HCT116 (cell line): ENCODE data around the gene SPOP. TPM values are rescaled to one million over a fixed set of nuclear protein-coding genes. Genes with fewer than 3 reads are reported as not detected.

Experiments
- ATAC-seq: fragments of 200-7000 bp; cut with Tn5 transposase; 2 replicates; pipeline ENCODE4 v1.9.1; 2020; ENCODE audit warnings: mild to moderate bottlenecking, moderate library complexity
- BruUV-seq: library from RNA; stranded (reverse); fragments of 400-500 nt; replicated peaks from 2 replicates; lab custom pipeline; 2021; lab: Mats Ljungman, UMichigan
- CTCF ChIA-PET: fragments of 300-600 bp; sonication (Branson Sonifier 250); formaldehyde crosslinking; loops from one replicate; lab custom pipeline; 2021; ENCODE audit warnings: antibody characterized with exemption; lab: Charles Lee
- POLR2A ChIA-PET: fragments of 300-600, 350-600 bp; sonication (Branson Sonifier 250); formaldehyde crosslinking; loops from one replicate; lab custom pipeline; 2021; ENCODE audit warnings: antibody characterized with exemption; lab: Charles Lee
- RAD21 ChIA-PET, 2 experiments: fragments of 300-600 bp; sonication (Branson Sonifier 250); formaldehyde crosslinking; loops; one replicate each; lab custom pipeline; 2023; ENCODE audit warnings: low total read pairs in 2 of 2; ENCODE audit not compliant: uncharacterized antibody in 2 of 2, unreplicated experiment in 2 of 2, low non-redundant PET in 1 of 2; lab: Charles Lee
- DNase-seq: peaks from one replicate; pipeline ENCODE4 v3.0.0-alpha.2; 2010; ENCODE audit warnings: low read depth, low spot score
- H2AFZ ChIP-seq: fragments of 200-600 bp; shearing (Covaris generic), sonication (generic); 2 replicates; pipeline ENCODE4 v1.6.1; 2017; ENCODE audit warnings: low read depth, mixed run types, mixed read lengths, antibody characterized with exemption, low read length; ENCODE audit not compliant: poor library complexity, severe bottlenecking
- H3K27ac ChIP-seq: 2 replicates; pipeline ENCODE4 v1.5.1; 2012; ENCODE audit warnings: low read depth, low read length
- H3K27me3 ChIP-seq: fragments of 200-600 bp; sonication (generic); 2 replicates; pipeline ENCODE4 v1.6.1; 2016; ENCODE audit warnings: mixed run types, low read length, mixed read lengths; ENCODE audit not compliant: insufficient read depth
- H3K36me3 ChIP-seq, 2 experiments: fragments of 200-500 bp in 1 of 2; fragments of 200-600 bp in 1 of 2; sonication (Bioruptor generic) in 1 of 2; sonication (generic) in 1 of 2; 2 replicates each; pipeline versions ENCODE4 v1.5.1 to v1.6.1; 2014 to 2016; ENCODE audit warnings: low read length in 2 of 2, inconsistent platforms in 1 of 2, mixed read lengths in 1 of 2, mixed run types in 1 of 2; ENCODE audit not compliant: insufficient read depth in 2 of 2, control insufficient read depth in 1 of 2
- H3K4me1 ChIP-seq, 2 experiments: fragments of 200-600 bp in 1 of 2; sonication (generic) in 1 of 2; 2 replicates each; pipeline versions ENCODE4 v1.5.1 to v1.6.1; 2012 to 2017; ENCODE audit warnings: low read length in 2 of 2, inconsistent platforms in 1 of 2, mild to moderate bottlenecking in 1 of 2, mixed read lengths in 1 of 2, mixed run types in 1 of 2, moderate library complexity in 1 of 2; ENCODE audit not compliant: insufficient read depth in 2 of 2, control insufficient read depth in 1 of 2
- H3K4me2 ChIP-seq: fragments of 200-600 bp; sonication (generic); 2 replicates; pipeline ENCODE4 v1.6.1; 2017; ENCODE audit warnings: mixed run types, low read length, mixed read lengths
- H3K4me3 ChIP-seq, 2 experiments: fragments of 200-600 bp in 1 of 2; sonication (generic) in 1 of 2; replicated peaks in 1 of 2; 2 replicates each; pipeline ENCODE4 v1.5.1; 2011 to 2016; ENCODE audit warnings: low read length in 2 of 2, control low read depth in 1 of 2, low read depth in 1 of 2, mild to moderate bottlenecking in 1 of 2, mixed read lengths in 1 of 2, mixed run types in 1 of 2
- H3K79me2 ChIP-seq: fragments of 200-600 bp; sonication (generic); 2 replicates; pipeline ENCODE4 v1.6.1; 2017; ENCODE audit warnings: mild to moderate bottlenecking, mixed run types, low read length, moderate library complexity, mixed read lengths; ENCODE audit not compliant: insufficient read depth
- H3K9ac ChIP-seq: fragments of 200-600 bp; sonication (generic); 2 replicates; pipeline ENCODE4 v1.6.1; 2016; ENCODE audit warnings: low read length, mixed read lengths
- H3K9me2 ChIP-seq: fragments of 200-600 bp; sonication (generic), shearing (Covaris generic); 2 replicates; pipeline ENCODE4 v1.6.1; 2017; ENCODE audit warnings: mixed run types, mild to moderate bottlenecking, moderate library complexity; ENCODE audit not compliant: insufficient read depth
- H3K9me3 ChIP-seq, 2 experiments: fragments of 200-500 bp in 1 of 2; fragments of 200-600 bp in 1 of 2; sonication (Bioruptor generic) in 1 of 2; sonication (generic) in 1 of 2; 2 replicates each; pipeline ENCODE4 v1.6.1; 2014 to 2017; ENCODE audit warnings: low read length in 2 of 2, mixed read lengths in 2 of 2, inconsistent platforms in 1 of 2, low read depth in 1 of 2, mild to moderate bottlenecking in 1 of 2, mixed run types in 1 of 2, moderate library complexity in 1 of 2; ENCODE audit not compliant: control insufficient read depth in 1 of 2, insufficient read depth in 1 of 2
- H4K20me1 ChIP-seq: fragments of 200-600 bp; sonication (generic), shearing (Covaris generic); 2 replicates; pipeline ENCODE4 v1.6.1; 2017; ENCODE audit warnings: mixed run types, mild to moderate bottlenecking, moderate library complexity; ENCODE audit not compliant: insufficient read depth
- ELF1 ChIP-seq: IDR thresholded peaks from 2 replicates; pipeline ENCODE4 v1.6.1; 2012; ENCODE audit warnings: low read depth, borderline replicate concordance
- EZH2 ChIP-seq: fragments of 200-600 bp; sonication (generic); IDR thresholded peaks from 2 replicates; pipeline ENCODE4 v1.6.1; 2017; ENCODE audit warnings: antibody characterized with exemption, mixed run types
- POLR2A ChIP-seq: IDR thresholded peaks from 2 replicates; pipeline ENCODE4 v1.7.0; 2011; ENCODE audit warnings: borderline replicate concordance; ENCODE audit not compliant: insufficient read depth, insufficient read length; ENCODE audit errors: extremely low read depth
- SP1 ChIP-seq: IDR thresholded peaks from 2 replicates; pipeline ENCODE4 v1.6.1; 2012; ENCODE audit warnings: low read depth
- SRF ChIP-seq: IDR thresholded peaks from 2 replicates; pipeline ENCODE4 v1.6.1; 2012; ENCODE audit warnings: low read depth
- TCF7L2 ChIP-seq: IDR thresholded peaks from 2 replicates; pipeline ENCODE4 v1.7.0; 2011; ENCODE audit warnings: borderline replicate concordance, inconsistent platforms; ENCODE audit not compliant: insufficient read depth, insufficient read length; ENCODE audit errors: extremely low read depth
- YY1 ChIP-seq: IDR thresholded peaks from 2 replicates; pipeline ENCODE4 v1.6.1; 2011; ENCODE audit warnings: low read length, low read depth, moderate library complexity, mild to moderate bottlenecking; ENCODE audit not compliant: insufficient replicate concordance; ENCODE audit errors: extremely low read depth
- intact Hi-C: fragments of 100-400 bp; cut with micrococcal nuclease; formaldehyde crosslinking; loops from 2 replicates; pipeline ENCODE4 v1.10.0; 2022
- total RNA-seq: library from RNA; stranded (reverse); gene quantifications from one replicate; pipeline ENCODE4 v1.2.1, GENCODE V29; 2021; ENCODE audit not compliant: unreplicated experiment
- TF ChIP-seq, protein P1 (sequence below): IDR thresholded peaks from 2 replicates; pipeline ENCODE4 v1.6.1; 2012

SPOP gene
- total RNA-seq, 1 experiment from 2014 or later = 85.1 TPM

- no peak overlapping the region for H3K4me3 ChIP-seq
- ATAC-seq = no peak
- no peak for DNase-seq
- H2AFZ ChIP-seq = no peak overlapping the region
- H3K4me2 ChIP-seq = no peak overlapping the region
- no peaks in the 10 kb centered on the region for H3K36me3 ChIP-seq
- no peaks in the 10 kb centered on the region for H3K9me2 ChIP-seq
- H3K4me1 ChIP-seq = peaks cover 0 to 12% of the 10 kb centered on the region in 2 experiments; a peak in 2 of 4 replicates
- TF ChIP-seq SRF (no peak), YY1 (no peak), ELF1 (no peak), POLR2A (no peak)
- TF ChIP-seq, all 23 proteins: peak for 0
- ChIA-PET CTCF (no interaction called here), POLR2A (no interaction called here), RAD21 (no interaction called here)
- BruUV-seq = no TSS peak
- H3K9ac ChIP-seq = no peak overlapping the region
- H3K27me3 ChIP-seq = peaks cover 11% of the 10 kb centered on the region; the same call in 1 of the 2 replicates
- no peaks in the 10 kb centered on the region for H3K79me2 ChIP-seq
- intact Hi-C loops = no loop called here
- no peak overlapping the region for H3K27ac ChIP-seq
- H4K20me1 ChIP-seq = no peaks in the 10 kb centered on the region
- H3K9me3 ChIP-seq = no peaks in the 10 kb centered on the region
These were observed 104.2 kb downstream of the SPOP start for GRCh38 chr17:49573510-49574322.

DNA sequence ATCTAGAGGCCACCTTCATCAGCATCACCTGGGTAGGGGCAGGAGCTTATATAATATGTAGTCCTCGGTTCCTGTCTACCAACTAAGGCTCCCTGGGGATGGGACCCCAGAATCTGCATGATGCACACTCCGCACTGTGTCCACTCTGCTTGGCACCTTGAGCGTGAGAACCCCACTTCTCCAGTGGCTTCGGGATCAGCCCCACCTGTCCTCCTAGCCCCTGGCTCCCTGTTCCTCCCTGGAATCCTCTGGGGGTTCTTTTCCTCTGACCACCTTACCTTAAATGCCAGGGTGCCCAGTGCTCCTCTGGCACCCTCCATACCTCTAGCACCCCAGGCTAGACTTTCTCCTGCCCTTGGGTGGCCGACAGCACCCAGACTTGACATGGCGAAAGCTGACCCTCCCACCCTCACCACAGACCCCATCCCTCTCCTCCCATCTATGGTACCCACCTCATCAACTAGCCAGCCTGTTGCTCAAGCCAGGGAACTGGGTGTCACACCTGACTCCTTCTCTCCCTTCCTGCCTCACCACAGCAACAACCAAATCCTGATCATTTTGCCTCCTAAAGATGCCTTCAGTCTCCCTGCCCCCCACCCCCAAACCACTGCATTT, 105.0 kb downstream of the SPOP start:
- Histone ChIP-seq H3K36me3 (no peaks in the 10 kb centered on the region), H3K27ac (no peak overlapping the region), H4K20me1 (no peaks in the 10 kb centered on the region), H3K9me3 (no peaks in the 10 kb centered on the region), H3K27me3 (peaks cover 11% of the 10 kb centered on the region; the same call in 1 of the 2 replicates), H2AFZ (no peak overlapping the region), H3K4me3 (no peak overlapping the region), H3K9me2 (no peaks in the 10 kb centered on the region), H3K4me1 (peaks cover 0 to 18% of the 10 kb centered on the region in 2 experiments; a peak in 3 of 4 replicates), H3K4me2 (no peak overlapping the region), H3K79me2 (no peaks in the 10 kb centered on the region), H3K9ac (no peak overlapping the region)
- ATAC-seq (no peak), DNase-seq (no peak)
- ChIA-PET CTCF (interaction anchor here (0.8 to 5.9 kb wide), 3 partner anchors 15 to 424 kb away, joined by 3 to 86 read pairs (median 36); partner anchors contain the start of gene SLC35B1), POLR2A (no interaction called here), RAD21 (no interaction called here)
- no TSS peak for BruUV-seq
- intact Hi-C loops = no loop called here
- TF ChIP-seq, protein P1, sequence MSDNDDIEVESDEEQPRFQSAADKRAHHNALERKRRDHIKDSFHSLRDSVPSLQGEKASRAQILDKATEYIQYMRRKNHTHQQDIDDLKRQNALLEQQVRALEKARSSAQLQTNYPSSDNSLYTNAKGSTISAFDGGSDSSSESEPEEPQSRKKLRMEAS = no peak
- no peak for TF ChIP-seq ELF1
- TF ChIP-seq TCF7L2 = no peak
- no peak for TF ChIP-seq SP1
- no peak for TF ChIP-seq EZH2
- TF ChIP-seq YY1 = no peak
